AG20443 (cell line): ENCODE results near the gene WWC1.

Experiments used
- DNase-seq: peaks from one replicate; pipeline ENCODE4 v3.0.0; 2012; ENCODE audit warnings: low spot score, mixed read lengths

WWC1 gene

GRCh38 chr5:168364750-168365550 is 73.5 kb downstream of the WWC1 start:
- DNase-seq, result peak; percentile 53

GRCh38 chr5:168365581-168366081 is 74.2 kb downstream of the WWC1 start:
- peak; percentile 72 for DNase-seq

- peak; percentile 66 for DNase-seq
These were observed 74.7 kb downstream of the WWC1 start for GRCh38 chr5:168366116-168366515.

GRCh38 chr5:168368854-168369253 is 77.4 kb downstream of the WWC1 start:
- no peak for DNase-seq

GRCh38 chr5:168370831-168371230 is 79.4 kb downstream of the WWC1 start:
- no peak for DNase-seq

- no peak for DNase-seq
These were observed 81.0 kb downstream of the WWC1 start for GRCh38 chr5:168372356-168372946.

GRCh38 chr5:168374532-168374931 is 83.1 kb downstream of the WWC1 start:
- no peak for DNase-seq

GRCh38 chr5:168375214-168375613 is 83.8 kb downstream of the WWC1 start:
- no peak for DNase-seq

GRCh38 chr5:168377525-168377924 is 86.1 kb downstream of the WWC1 start:
- no peak for DNase-seq

GRCh38 chr5:168378741-168379140 is 87.3 kb downstream of the WWC1 start:
- DNase-seq, result no peak

GRCh38 chr5:168382421-168382820 is 91.0 kb downstream of the WWC1 start:
- no peak for DNase-seq

- DNase-seq, result no peak
These were observed 99.0 kb downstream of the WWC1 start for GRCh38 chr5:168390491-168390890.

- DNase-seq, result no peak
These were observed 102.3 kb downstream of the WWC1 start for GRCh38 chr5:168393773-168394172.

GRCh38 chr5:168400429-168401220 is 109.2 kb downstream of the WWC1 start:
- DNase-seq, result no peak

GRCh38 chr5:168401226-168401625 is 109.8 kb downstream of the WWC1 start:
- no peak for DNase-seq

- DNase-seq, result no peak
These were observed 110.4 kb downstream of the WWC1 start for GRCh38 chr5:168401880-168402279.

- peak; percentile 86 for DNase-seq
These were observed 112.9 kb downstream of the WWC1 start for GRCh38 chr5:168404365-168404764.

GRCh38 chr5:168407211-168407610 is 115.8 kb downstream of the WWC1 start:
- no peak for DNase-seq

GRCh38 chr5:168408561-168409305 is 117.3 kb downstream of the WWC1 start:
- DNase-seq, result peak; percentile 40

GRCh38 chr5:168409591-168410458 is 118.4 kb downstream of the WWC1 start:
- peak; percentile 59 for DNase-seq

GRCh38 chr5:168411871-168412270 is 120.4 kb downstream of the WWC1 start:
- DNase-seq, result no peak
